Natural killer cell treated with Interleukin-12 subunit alpha and Interleukin-12 subunit beta and Interleukin-15 and Interleukin-18, amount 100 ng/mL, for 72 hours (primary cell): ENCODE results near the gene PLXNA4. TPM values are rescaled to one million over a fixed set of nuclear protein-coding genes. Genes with fewer than 3 reads are reported as not detected.

ENCODE experiments used
- ATAC-seq, 2 donors: fragments of 150-1000 bp; cut with Tn5 transposase in 1 of 2; sonication (Bioruptor Pico), chemical (Tn5 transposase) in 1 of 2; 2 replicates each; pipeline ENCODE4 v1.10.0; 2021
- DNase-seq: peaks from one replicate; pipeline ENCODE4 v3.0.0; 2022; ENCODE audit warnings: low spot score
- H3K27ac Mint-ChIP-seq, 2 donors: 1 replicate in 1 of 2; 2 replicates in 1 of 2; pipeline ENCODE4 v1.8.0; 2022; ENCODE audit warnings: mixed read lengths in 2 of 2, mild to moderate bottlenecking in 1 of 2, moderate library complexity in 1 of 2
- H3K27me3 Mint-ChIP-seq, 2 donors: 1 replicate in 1 of 2; 2 replicates in 1 of 2; pipeline ENCODE4 v1.8.0; 2022; ENCODE audit warnings: mixed read lengths in 2 of 2
- H3K36me3 Mint-ChIP-seq: one replicate; pipeline ENCODE4 v1.8.0; 2022; ENCODE audit warnings: mixed read lengths
- H3K4me1 Mint-ChIP-seq, 2 donors: 1 replicate in 1 of 2; 2 replicates in 1 of 2; pipeline ENCODE4 v1.8.0; 2022; ENCODE audit warnings: low read depth in 2 of 2, mixed read lengths in 2 of 2, mild to moderate bottlenecking in 1 of 2
- H3K4me3 Mint-ChIP-seq: one replicate; pipeline ENCODE4 v1.8.0; 2022; ENCODE audit warnings: mixed read lengths
- H3K9me3 Mint-ChIP-seq: 2 replicates; pipeline ENCODE4 v1.8.0; 2022; ENCODE audit warnings: mixed read lengths
- total RNA-seq, 2 donors: library from RNA; stranded (reverse); gene quantifications; one replicate each; pipeline ENCODE4 v1.2.3, GENCODE V29; 2022

Gene PLXNA4
- total RNA-seq, 2 donors from 2014 or later, result 0.14 to 0.21 TPM

GRCh38 chr7:132580277-132580676 lies 4.0 kb upstream of the PLXNA4 start:
- ATAC-seq (no peak), DNase-seq (no peak)
- H3K9me3 Mint-ChIP-seq, result no peaks in the 10 kb centered on the region
- H3K27ac Mint-ChIP-seq, result no peak overlapping the region
- H3K4me1 Mint-ChIP-seq, result peaks cover under 1 to 6% of the 10 kb centered on the region in 2 donors
- H3K4me3 Mint-ChIP-seq, result no peak overlapping the region
- peaks cover 13 to 29% of the 10 kb centered on the region in 2 donors for H3K27me3 Mint-ChIP-seq
- no peaks in the 10 kb centered on the region for H3K36me3 Mint-ChIP-seq

GRCh38 chr7:132579260-132579899 lies 3.1 kb upstream of the PLXNA4 start:
- Mint-ChIP-seq H3K4me1 (peaks cover 6 to 11% of the 10 kb centered on the region in 2 donors), H3K9me3 (no peaks in the 10 kb centered on the region), H3K27me3 (peaks cover 15 to 30% of the 10 kb centered on the region in 2 donors), H3K36me3 (no peaks in the 10 kb centered on the region), H3K4me3 (no peak overlapping the region), H3K27ac (no peak overlapping the region)
- DNase-seq, result no peak
- ATAC-seq, result no peak

GRCh38 chr7:132578826-132579225 lies 2.6 kb upstream of the PLXNA4 start:
- H3K4me3 Mint-ChIP-seq, result no peak overlapping the region

GRCh38 chr7:132578050-132578370 lies 1.7 kb upstream of the PLXNA4 start:
- H3K27me3 Mint-ChIP-seq, result peaks cover 27 to 43% of the 10 kb centered on the region in 2 donors
- ATAC-seq (no peak), DNase-seq (no peak)
- peaks cover 16 to 23% of the 10 kb centered on the region in 2 donors for H3K4me1 Mint-ChIP-seq
- no peak overlapping the region for H3K27ac Mint-ChIP-seq
- no peaks in the 10 kb centered on the region for H3K9me3 Mint-ChIP-seq
- no peaks in the 10 kb centered on the region for H3K36me3 Mint-ChIP-seq
- peak overlapping the region; percentile 48 for H3K4me3 Mint-ChIP-seq

More at GRCh38 chr7:132578826-132579225, 2.6 kb upstream of the PLXNA4 start:
- no peak overlapping the region for H3K27ac Mint-ChIP-seq
- ATAC-seq, result no peak
- H3K36me3 Mint-ChIP-seq, result no peaks in the 10 kb centered on the region
- H3K27me3 Mint-ChIP-seq, result peaks cover 19 to 35% of the 10 kb centered on the region in 2 donors
- DNase-seq, result no peak
- H3K4me1 Mint-ChIP-seq, result peaks cover 9 to 14% of the 10 kb centered on the region in 2 donors
- H3K9me3 Mint-ChIP-seq, result no peaks in the 10 kb centered on the region

GRCh38 chr7:132577206-132578049 lies 1.2 kb upstream of the PLXNA4 start:
- H3K27ac Mint-ChIP-seq, result no peak overlapping the region
- DNase-seq (no peak), ATAC-seq (peak in 1 of 2 donors; percentile 52)
- peak overlapping the region; percentile 48 for H3K4me3 Mint-ChIP-seq
- peaks cover 16 to 26% of the 10 kb centered on the region in 2 donors for H3K4me1 Mint-ChIP-seq
- H3K9me3 Mint-ChIP-seq, result no peaks in the 10 kb centered on the region
- H3K36me3 Mint-ChIP-seq, result no peaks in the 10 kb centered on the region
- H3K27me3 Mint-ChIP-seq, result peaks cover 30 to 49% of the 10 kb centered on the region in 2 donors

GRCh38 chr7:132576721-132577085 lies 433 bp upstream of the PLXNA4 start:
- Mint-ChIP-seq H3K27me3 (peaks cover 31 to 56% of the 10 kb centered on the region in 2 donors), H3K27ac (no peak overlapping the region), H3K4me3 (peak overlapping the region; percentile 33), H3K9me3 (no peaks in the 10 kb centered on the region), H3K4me1 (peaks cover 16 to 27% of the 10 kb centered on the region in 2 donors), H3K36me3 (no peaks in the 10 kb centered on the region)
- DNase-seq (no peak), ATAC-seq (peak; percentile 2 to 32)

GRCh38 chr7:132575419-132575981 lies 770 bp downstream of the PLXNA4 start:
- Mint-ChIP-seq H3K36me3 (no peaks in the 10 kb centered on the region), H3K4me3 (peak overlapping the region; percentile 33), H3K27me3 (peaks cover 39 to 66% of the 10 kb centered on the region in 2 donors), H3K4me1 (peaks cover 16 to 27% of the 10 kb centered on the region in 2 donors), H3K9me3 (no peaks in the 10 kb centered on the region), H3K27ac (no peak overlapping the region)
- no peak for DNase-seq
- ATAC-seq, result peak in 1 of 2 donors; percentile 54

- peaks cover 45 to 72% of the 10 kb centered on the region in 2 donors for H3K27me3 Mint-ChIP-seq
- H3K4me1 Mint-ChIP-seq, result peaks cover 16 to 31% of the 10 kb centered on the region in 2 donors
- DNase-seq (no peak), ATAC-seq (no peak)
- H3K4me3 Mint-ChIP-seq, result no peak overlapping the region
- no peaks in the 10 kb centered on the region for H3K36me3 Mint-ChIP-seq
- H3K27ac Mint-ChIP-seq, result no peak overlapping the region
- no peaks in the 10 kb centered on the region for H3K9me3 Mint-ChIP-seq
These were observed 2.0 kb downstream of the PLXNA4 start for GRCh38 chr7:132574223-132574622.

- H3K4me1 Mint-ChIP-seq, result peaks cover 16 to 31% of the 10 kb centered on the region in 2 donors
- ATAC-seq, result no peak
- H3K27ac Mint-ChIP-seq, result no peak overlapping the region
- no peaks in the 10 kb centered on the region for H3K9me3 Mint-ChIP-seq
- peaks cover 46 to 67% of the 10 kb centered on the region in 2 donors for H3K27me3 Mint-ChIP-seq
- H3K4me3 Mint-ChIP-seq, result no peak overlapping the region
- no peaks in the 10 kb centered on the region for H3K36me3 Mint-ChIP-seq
- no peak for DNase-seq
These were observed 2.9 kb downstream of the PLXNA4 start for GRCh38 chr7:132573251-132573955.

GRCh38 chr7:132572526-132572925 lies 3.7 kb downstream of the PLXNA4 start:
- no peak for ATAC-seq
- Mint-ChIP-seq H3K4me1 (peaks cover 16 to 26% of the 10 kb centered on the region in 2 donors), H3K9me3 (no peaks in the 10 kb centered on the region), H3K27ac (no peak overlapping the region), H3K36me3 (no peaks in the 10 kb centered on the region), H3K27me3 (peaks cover 37 to 58% of the 10 kb centered on the region in 2 donors), H3K4me3 (no peak overlapping the region)
- DNase-seq, result no peak

GRCh38 chr7:132571970-132572369 lies 4.3 kb downstream of the PLXNA4 start:
- no peak for DNase-seq
- H3K27ac Mint-ChIP-seq, result no peak overlapping the region
- no peak for ATAC-seq
- H3K9me3 Mint-ChIP-seq, result no peaks in the 10 kb centered on the region
- peaks cover 36 to 57% of the 10 kb centered on the region in 2 donors for H3K27me3 Mint-ChIP-seq
- peaks cover 16 to 25% of the 10 kb centered on the region in 2 donors for H3K4me1 Mint-ChIP-seq
- H3K36me3 Mint-ChIP-seq, result no peaks in the 10 kb centered on the region
- H3K4me3 Mint-ChIP-seq, result no peak overlapping the region

GRCh38 chr7:132569884-132570614 lies 6.2 kb downstream of the PLXNA4 start:
- H3K9me3 Mint-ChIP-seq, result no peaks in the 10 kb centered on the region
- H3K36me3 Mint-ChIP-seq, result no peaks in the 10 kb centered on the region
- no peak overlapping the region for H3K27ac Mint-ChIP-seq
- DNase-seq (no peak), ATAC-seq (no peak)
- H3K27me3 Mint-ChIP-seq, result peaks cover 38 to 58% of the 10 kb centered on the region in 2 donors
- peaks cover 13 to 22% of the 10 kb centered on the region in 2 donors for H3K4me1 Mint-ChIP-seq
- H3K4me3 Mint-ChIP-seq, result no peak overlapping the region

- no peak for DNase-seq
- H3K36me3 Mint-ChIP-seq, result no peaks in the 10 kb centered on the region
- ATAC-seq, result peak; percentile 36 to 45
- H3K27me3 Mint-ChIP-seq, result peaks cover 41 to 61% of the 10 kb centered on the region in 2 donors
- H3K4me1 Mint-ChIP-seq, result peaks cover 8 to 18% of the 10 kb centered on the region in 2 donors
- H3K9me3 Mint-ChIP-seq, result no peaks in the 10 kb centered on the region
- H3K4me3 Mint-ChIP-seq, result no peak overlapping the region
- no peak overlapping the region for H3K27ac Mint-ChIP-seq
These were observed 7.3 kb downstream of the PLXNA4 start for GRCh38 chr7:132568962-132569361.
